Urothelium cell line (cell line): ENCODE results near the gene ABHD15.

ENCODE experiments used
- DNase-seq: peaks from one replicate; pipeline ENCODE4 v3.0.0; 2011; ENCODE audit warnings: low spot score, mixed read lengths
- FAIRE-seq: peaks from 2 replicates; lab custom pipeline; 2011; peaks lifted over from hg19 to GRCh38; lab: Jason Lieb, UNC

The ABHD15 gene

DNA sequence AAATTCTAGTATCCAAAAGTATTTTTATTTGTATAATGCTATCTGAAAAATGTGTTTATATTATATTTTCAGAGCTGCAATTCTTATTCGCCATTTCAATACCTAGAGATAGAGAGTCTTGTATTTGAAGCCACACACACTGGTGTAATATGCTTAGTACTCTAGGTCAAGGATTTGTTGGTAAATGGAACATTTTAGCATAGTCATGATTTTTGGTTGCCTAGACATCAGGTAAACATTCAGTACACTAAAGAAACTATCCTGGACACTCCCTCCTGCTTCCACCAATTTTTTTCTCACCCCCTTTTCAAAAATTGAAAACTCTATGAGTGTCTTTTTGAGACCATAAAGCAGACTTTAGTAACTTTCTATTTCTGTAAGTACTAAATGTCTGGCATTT is 20.8 kb downstream of the ABHD15 start:
- FAIRE-seq (no peak), DNase-seq (no peak)

- no peak for DNase-seq
- no peak for FAIRE-seq
These were observed 22.8 kb downstream of the ABHD15 start for GRCh38 chr17:29544066-29544465.

- FAIRE-seq (no peak), DNase-seq (no peak)
These were observed 32.9 kb downstream of the ABHD15 start for GRCh38 chr17:29533976-29534375.

- FAIRE-seq: no peak
- DNase-seq: no peak
These were observed 40.5 kb downstream of the ABHD15 start for GRCh38 chr17:29526322-29526721.

GRCh38 chr17:29524692-29525091 is 42.1 kb downstream of the ABHD15 start:
- no peak for DNase-seq
- FAIRE-seq: no peak

DNA sequence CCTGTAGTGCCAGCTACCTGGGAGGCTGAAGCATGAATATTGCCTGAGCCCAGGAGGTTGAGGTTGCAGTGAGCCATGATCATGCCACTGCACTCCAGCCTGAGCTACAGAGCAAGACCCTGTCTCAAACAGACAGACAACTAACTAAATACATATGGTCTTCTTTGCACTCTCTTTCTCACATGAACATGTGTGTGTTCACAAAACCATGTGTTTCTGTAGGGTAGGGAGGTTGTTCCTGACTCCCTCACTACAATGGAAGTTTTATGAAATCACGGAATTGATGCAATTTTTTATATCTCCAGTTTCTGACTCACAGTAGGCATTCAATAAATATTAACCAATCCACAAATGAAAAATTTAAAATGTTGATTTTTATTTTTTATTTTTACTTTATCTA is 48.5 kb downstream of the ABHD15 start:
- FAIRE-seq (no peak), DNase-seq (no peak)

DNA sequence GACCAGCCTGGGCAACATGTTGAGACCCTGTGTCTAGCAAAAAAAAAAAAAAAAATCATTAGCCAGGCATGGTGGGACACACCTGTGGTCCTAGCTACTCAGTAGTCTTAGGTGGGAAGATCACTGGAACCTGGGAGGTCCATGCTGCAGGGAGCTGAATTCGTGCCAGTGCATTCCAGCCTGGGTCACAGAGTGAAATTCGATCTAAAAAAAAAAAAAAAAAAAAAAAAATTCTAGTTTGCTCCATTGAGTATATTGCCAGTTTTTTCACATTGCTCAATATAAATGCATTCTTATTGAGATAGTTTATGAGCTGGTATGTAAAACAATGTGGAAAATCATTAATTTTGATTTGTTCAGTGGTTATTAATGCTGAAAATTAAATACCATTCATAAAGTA is 52.0 kb downstream of the ABHD15 start:
- FAIRE-seq (no peak), DNase-seq (no peak)

DNA sequence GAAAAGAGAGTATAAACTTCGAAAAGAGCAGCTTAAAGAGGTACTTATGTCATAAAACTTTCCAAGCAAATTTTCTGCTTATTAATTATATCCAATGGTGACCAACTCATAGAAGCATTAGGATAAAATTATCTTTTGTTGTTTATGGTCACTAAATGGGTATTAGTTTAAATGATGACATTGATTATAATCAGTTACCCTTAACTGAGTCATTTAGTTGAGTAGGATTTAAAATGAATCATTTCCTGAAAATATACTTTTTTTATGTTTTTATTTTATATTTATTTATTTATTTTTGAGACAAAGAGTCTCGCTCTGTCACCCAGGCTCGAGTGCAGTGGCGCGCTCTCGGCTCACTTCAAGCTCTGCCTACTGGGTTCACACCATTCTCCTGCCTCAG is 55.9 kb downstream of the ABHD15 start:
- DNase-seq: no peak
- FAIRE-seq: no peak
